Karpas-422 (cell line): ENCODE measurements around the gene OR8S1. TPM values are rescaled to one million over a fixed set of nuclear protein-coding genes. Genes with fewer than 3 reads are reported as not detected.

ENCODE experiments used
- DNase-seq: peaks from one replicate; pipeline ENCODE4 v3.0.0-alpha.2; 2015
- H2AFZ ChIP-seq: fragments of 200-600 bp; sonication (generic); 2 replicates; pipeline ENCODE4 v1.6.1; 2014; ENCODE audit warnings: antibody characterized with exemption, low read length, mixed read lengths
- H3K27ac ChIP-seq: fragments of 200-600 bp; sonication (generic); 2 replicates; pipeline ENCODE4 v1.5.1; 2014; ENCODE audit warnings: mild to moderate bottlenecking, low read length, moderate library complexity
- H3K27me3 ChIP-seq: fragments of 200-600 bp; sonication (generic); 2 replicates; pipeline ENCODE4 v1.6.1; 2014; ENCODE audit warnings: low read length, mixed read lengths
- H3K36me3 ChIP-seq: fragments of 200-600 bp; sonication (generic); 2 replicates; pipeline ENCODE4 v1.6.1; 2014; ENCODE audit warnings: low read length, mixed read lengths; ENCODE audit not compliant: insufficient read depth
- H3K4me1 ChIP-seq: fragments of 200-600 bp; sonication (generic); 2 replicates; pipeline ENCODE4 v1.6.1; 2014; ENCODE audit warnings: mild to moderate bottlenecking, low read length, mixed read lengths
- H3K4me2 ChIP-seq: fragments of 200-600 bp; sonication (generic); 2 replicates; pipeline ENCODE4 v1.6.1; 2014; ENCODE audit warnings: low read length, low read depth, mild to moderate bottlenecking; ENCODE audit not compliant: poor library complexity, severe bottlenecking
- H3K4me3 ChIP-seq: fragments of 200-600 bp; sonication (generic); 2 replicates; pipeline ENCODE4 v1.5.1; 2014; ENCODE audit warnings: mild to moderate bottlenecking, antibody characterized with exemption, low read length, mixed read lengths
- H3K79me2 ChIP-seq: fragments of 200-600 bp; sonication (generic); 2 replicates; pipeline ENCODE4 v1.6.1; 2014; ENCODE audit warnings: mild to moderate bottlenecking, low read length, mixed read lengths
- H3K9ac ChIP-seq: fragments of 200-600 bp; sonication (generic); 2 replicates; pipeline ENCODE4 v1.6.0; 2014; ENCODE audit warnings: low read length
- H3K9me2 ChIP-seq: fragments of 200-600 bp; sonication (generic), shearing (Covaris generic); replicated peaks from 2 replicates; pipeline ENCODE4 v1.6.0; 2014; ENCODE audit warnings: mild to moderate bottlenecking, low read length, moderate library complexity; ENCODE audit not compliant: insufficient read depth
- H3K9me3 ChIP-seq: fragments of 300-700, 200-600 bp; sonication (generic); 2 replicates; pipeline ENCODE4 v1.6.1; 2014; ENCODE audit warnings: low read length, mixed read lengths
- H4K20me1 ChIP-seq: fragments of 200-600 bp; sonication (generic); 2 replicates; pipeline ENCODE4 v1.6.1; 2014; ENCODE audit warnings: mild to moderate bottlenecking, antibody characterized with exemption, low read length, low read depth; ENCODE audit not compliant: insufficient read depth
- total RNA-seq: library from RNA; depleted of rRNA; stranded (reverse); fragments of >200 nt; shearing (Covaris generic); gene quantifications from 2 replicates; pipeline ENCODE4 v1.2.3, GENCODE V29; 2014; ENCODE audit warnings: low replicate concordance; rRNA removed

The OR8S1 gene
- total RNA-seq, 1 experiment from 2014 or later: not detected

GRCh38 chr12:48567731-48568130, 42.3 kb downstream of the OR8S1 start:
- H3K4me3 ChIP-seq: no peak overlapping the region
- no peaks in the 10 kb centered on the region for H3K79me2 ChIP-seq
- DNase-seq: no peak
- no peaks in the 10 kb centered on the region for H3K36me3 ChIP-seq
- H3K4me1 ChIP-seq: no peaks in the 10 kb centered on the region
- no peaks in the 10 kb centered on the region for H3K9me2 ChIP-seq
- no peak overlapping the region for H3K4me2 ChIP-seq
- no peaks in the 10 kb centered on the region for H3K27me3 ChIP-seq
- H4K20me1 ChIP-seq: no peaks in the 10 kb centered on the region
- H3K27ac ChIP-seq: no peak overlapping the region
- no peak overlapping the region for H2AFZ ChIP-seq
- H3K9me3 ChIP-seq: no peaks in the 10 kb centered on the region
- no peak overlapping the region for H3K9ac ChIP-seq

DNA sequence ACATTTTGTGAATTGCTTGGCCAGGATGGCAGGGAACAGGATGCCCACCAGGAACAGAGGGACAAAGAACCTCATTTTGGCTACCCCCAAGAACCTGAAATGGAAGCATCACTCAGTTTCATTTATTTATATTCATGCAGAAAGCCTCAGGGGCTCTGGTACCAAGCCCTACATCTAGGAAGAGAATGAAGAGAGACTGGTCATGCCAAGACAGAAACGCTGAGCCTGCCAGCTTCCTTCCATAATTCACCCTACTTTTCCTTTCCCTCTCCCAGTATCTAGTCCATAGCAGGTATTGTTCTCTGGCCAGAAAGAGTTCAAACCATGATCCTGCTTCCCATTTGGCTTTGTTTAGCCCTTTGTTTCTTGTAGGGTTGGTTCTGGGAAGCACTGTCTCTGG, 44.5 kb downstream of the OR8S1 start, which contains the start of gene LALBA:
LALBA (minus strand) TSS at position 101 of the 400 bp plus-strand sequence; CDS start at position 75, 26 bp downstream.
- Histone ChIP-seq H3K9ac (no peak within 1 kb of the TSS), H3K27ac (no peak within 1 kb of the TSS), H3K9me3 (no peaks in the 10 kb centered on the region), H3K4me1 (no peaks in the 10 kb centered on the region), H3K4me2 (no peak within 1 kb of the TSS), H3K79me2 (no peaks in the 10 kb centered on the region), H3K9me2 (no peaks in the 10 kb centered on the region), H3K36me3 (no peaks in the 10 kb centered on the region), H3K27me3 (no peaks in the 10 kb centered on the region), H3K4me3 (no peak within 1 kb of the TSS), H4K20me1 (no peaks in the 10 kb centered on the region), H2AFZ (no peak within 1 kb of the TSS)
- no peak for DNase-seq

GRCh38 chr12:48572326-48572725, 46.9 kb downstream of the OR8S1 start:
- H3K27me3 ChIP-seq: no peaks in the 10 kb centered on the region
- H4K20me1 ChIP-seq: no peaks in the 10 kb centered on the region
- H3K9me2 ChIP-seq: no peaks in the 10 kb centered on the region
- H3K9ac ChIP-seq: no peak overlapping the region
- no peaks in the 10 kb centered on the region for H3K9me3 ChIP-seq
- H3K79me2 ChIP-seq: no peaks in the 10 kb centered on the region
- no peak overlapping the region for H3K4me2 ChIP-seq
- H2AFZ ChIP-seq: no peak overlapping the region
- DNase-seq: no peak
- no peak overlapping the region for H3K4me3 ChIP-seq
- H3K36me3 ChIP-seq: no peaks in the 10 kb centered on the region
- H3K27ac ChIP-seq: no peak overlapping the region
- no peaks in the 10 kb centered on the region for H3K4me1 ChIP-seq

Other genes with a start within 250 kb of the OR8S1 start
- 16.7 and 21.6 TPM in 2 replicates for gene ZNF641, start 174.7 kb upstream of the OR8S1 start, total RNA-seq
- not detected in 2 replicates for gene ANP32D, start 53.1 kb upstream of the OR8S1 start, total RNA-seq
- gene C12orf54, start 43.1 kb upstream of the OR8S1 start, total RNA-seq: not detected in 2 replicates
- not detected in 2 replicates for gene LALBA, start 44.4 kb downstream of the OR8S1 start, total RNA-seq
- 33.9 and 56.9 TPM in 2 replicates for gene KANSL2, start 156.6 kb downstream of the OR8S1 start, total RNA-seq
- 39.2 and 40.9 TPM in 2 replicates for gene CCNT1, start 191.1 kb downstream of the OR8S1 start, total RNA-seq